HUDEP-2 (cell line): ENCODE measurements around the gene STAT1.

Source experiments
- DNase-seq, 76 experiments: peaks; one replicate each; lab custom pipeline; 2025; ENCODE audit not compliant: unreplicated experiment in 76 of 76; lab: John Stamatoyannopoulos, UW

Gene STAT1

GRCh38 chr2:190927301-190927700 lies 86.7 kb downstream of the STAT1 start:
- no peak for DNase-seq

- DNase-seq = no peak
These were observed 91.6 kb downstream of the STAT1 start for GRCh38 chr2:190922376-190922775.

- no peak for DNase-seq
These were observed 93.9 kb downstream of the STAT1 start for GRCh38 chr2:190920085-190920484.
